Thyroid gland (tissue), 4 donors: ENCODE data around the gene TBX2. TPM values are rescaled to one million over a fixed set of nuclear protein-coding genes. Genes with fewer than 3 reads are reported as not detected.
"Not testable (repeated sequence)": the region's sequence is repeated elsewhere in the genome, so short reads cannot be mapped to it uniquely, and the experiment has no call there.

Experiments used
- DNase-seq, 2 donors: peaks; one replicate each; pipeline ENCODE4 v3.0.0-alpha.2; 2019
- H3K27ac ChIP-seq, 3 donors: fragments of 200-600 bp; sonication (generic); 1 replicate in 2 of 3; 2 replicates in 1 of 3; pipeline ENCODE4 v1.5.1; 2016 to 2019; ENCODE audit warnings: mild to moderate bottlenecking in 1 of 3, moderate library complexity in 1 of 3
- H3K27me3 ChIP-seq: fragments of 200-600 bp; sonication (generic); one replicate; pipeline ENCODE4 v1.5.1; 2019
- H3K36me3 ChIP-seq, 2 donors: fragments of 200-600 bp; sonication (generic); one replicate each; pipeline ENCODE4 v1.5.1; 2016 to 2019
- H3K4me1 ChIP-seq, 2 donors: fragments of 200-600 bp; sonication (generic); one replicate each; pipeline ENCODE4 v1.5.1; 2017 to 2019
- H3K4me3 ChIP-seq, 3 donors: fragments of 200-600 bp; sonication (generic); replicated peaks in 1 of 3; 1 replicate in 2 of 3; 2 replicates in 1 of 3; pipeline ENCODE4 v1.5.1; 2016; ENCODE audit warnings: mild to moderate bottlenecking in 1 of 3
- H3K9me3 ChIP-seq: fragments of 200-600 bp; sonication (generic); one replicate; pipeline ENCODE4 v1.5.1; 2017
- POLR2A ChIP-seq, 2 donors: fragments of 450-650 bp; IDR thresholded peaks; one replicate each; pipeline ENCODE4 v1.6.1; 2017; ENCODE audit warnings: antibody characterized with exemption in 2 of 2, mild to moderate bottlenecking in 2 of 2, moderate library complexity in 1 of 2
- WGBS, 2 donors: methylation state at CpG; one replicate each; pipeline ENCODE4 v1.1.5; 2017; 5-methylcytosine and 5-hydroxymethylcytosine counted together
- intact Hi-C: fragments of 100-400 bp; cut with DNase I; formaldehyde crosslinking; loops from one replicate; pipeline ENCODE4 v1.15.1; 2023
- total RNA-seq, 4 donors: library from RNA; depleted of rRNA; stranded (reverse); fragments of >200 nt; gene quantifications; one replicate each; pipeline ENCODE4 v1.2.3, GENCODE V29; 2016
- TF ChIP-seq, protein P1 (sequence below), 6 experiments: fragments of 200-600 bp in 3 of 6; fragments of 450-650 bp in 3 of 6; sonication (generic) in 3 of 6; IDR thresholded peaks; one replicate each; pipeline ENCODE4 v1.5.1; 2016 to 2019; ENCODE audit warnings: antibody characterized with exemption in 6 of 6, mild to moderate bottlenecking in 2 of 6, inconsistent platforms in 1 of 6, moderate library complexity in 1 of 6

The TBX2 gene
- total RNA-seq, 4 donors from 2014 or later, result 5.3 to 20.2 (median 11.0) TPM

DNA sequence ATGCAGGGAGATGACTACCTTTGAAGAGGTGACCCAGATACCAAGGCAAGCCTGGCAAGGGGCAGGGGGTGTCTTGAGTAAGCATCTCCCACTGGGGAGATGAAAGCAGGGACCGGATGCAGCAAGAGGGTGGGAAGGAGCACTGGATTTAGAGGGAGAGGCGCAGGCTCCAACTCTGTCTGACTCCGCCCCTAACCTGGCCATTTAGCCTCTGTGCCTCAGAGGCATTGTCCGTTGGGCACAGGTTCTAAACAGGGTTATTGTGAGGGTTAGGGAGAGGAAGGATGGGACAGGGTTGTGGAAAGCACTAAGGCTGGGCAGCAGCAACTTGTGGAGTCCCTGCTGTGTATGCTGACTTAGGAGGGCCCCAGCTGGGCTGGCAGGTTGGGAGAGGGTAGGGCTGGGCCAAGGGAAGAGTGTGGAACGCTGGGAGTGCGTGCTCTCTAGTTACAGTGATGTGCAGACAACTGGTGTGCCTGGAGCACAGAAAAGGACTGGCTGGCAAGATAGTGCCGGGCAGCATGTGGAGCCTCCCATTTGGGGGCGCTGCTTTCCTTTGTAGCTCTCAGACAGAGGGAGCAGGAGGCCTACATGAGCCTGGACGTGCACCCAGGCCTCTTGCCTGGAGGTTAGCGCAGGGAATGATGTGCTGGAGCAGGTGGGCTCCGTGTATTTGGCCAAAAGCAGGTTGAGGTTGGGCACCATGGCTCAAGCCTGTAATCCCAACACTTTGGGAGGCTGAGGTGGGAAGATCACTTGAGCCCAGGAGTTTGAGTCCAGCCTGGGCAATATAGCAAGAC, 26.2 kb downstream of the TBX2 start:
- no peaks in the 10 kb centered on the region for H3K27me3 ChIP-seq
- TF ChIP-seq POLR2A (IDR thresholded peaks at IDR 0.05), result no peak
- TF ChIP-seq, protein P1, sequence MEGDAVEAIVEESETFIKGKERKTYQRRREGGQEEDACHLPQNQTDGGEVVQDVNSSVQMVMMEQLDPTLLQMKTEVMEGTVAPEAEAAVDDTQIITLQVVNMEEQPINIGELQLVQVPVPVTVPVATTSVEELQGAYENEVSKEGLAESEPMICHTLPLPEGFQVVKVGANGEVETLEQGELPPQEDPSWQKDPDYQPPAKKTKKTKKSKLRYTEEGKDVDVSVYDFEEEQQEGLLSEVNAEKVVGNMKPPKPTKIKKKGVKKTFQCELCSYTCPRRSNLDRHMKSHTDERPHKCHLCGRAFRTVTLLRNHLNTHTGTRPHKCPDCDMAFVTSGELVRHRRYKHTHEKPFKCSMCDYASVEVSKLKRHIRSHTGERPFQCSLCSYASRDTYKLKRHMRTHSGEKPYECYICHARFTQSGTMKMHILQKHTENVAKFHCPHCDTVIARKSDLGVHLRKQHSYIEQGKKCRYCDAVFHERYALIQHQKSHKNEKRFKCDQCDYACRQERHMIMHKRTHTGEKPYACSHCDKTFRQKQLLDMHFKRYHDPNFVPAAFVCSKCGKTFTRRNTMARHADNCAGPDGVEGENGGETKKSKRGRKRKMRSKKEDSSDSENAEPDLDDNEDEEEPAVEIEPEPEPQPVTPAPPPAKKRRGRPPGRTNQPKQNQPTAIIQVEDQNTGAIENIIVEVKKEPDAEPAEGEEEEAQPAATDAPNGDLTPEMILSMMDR (IDR thresholded peaks at IDR 0.05), result no peak

DNA sequence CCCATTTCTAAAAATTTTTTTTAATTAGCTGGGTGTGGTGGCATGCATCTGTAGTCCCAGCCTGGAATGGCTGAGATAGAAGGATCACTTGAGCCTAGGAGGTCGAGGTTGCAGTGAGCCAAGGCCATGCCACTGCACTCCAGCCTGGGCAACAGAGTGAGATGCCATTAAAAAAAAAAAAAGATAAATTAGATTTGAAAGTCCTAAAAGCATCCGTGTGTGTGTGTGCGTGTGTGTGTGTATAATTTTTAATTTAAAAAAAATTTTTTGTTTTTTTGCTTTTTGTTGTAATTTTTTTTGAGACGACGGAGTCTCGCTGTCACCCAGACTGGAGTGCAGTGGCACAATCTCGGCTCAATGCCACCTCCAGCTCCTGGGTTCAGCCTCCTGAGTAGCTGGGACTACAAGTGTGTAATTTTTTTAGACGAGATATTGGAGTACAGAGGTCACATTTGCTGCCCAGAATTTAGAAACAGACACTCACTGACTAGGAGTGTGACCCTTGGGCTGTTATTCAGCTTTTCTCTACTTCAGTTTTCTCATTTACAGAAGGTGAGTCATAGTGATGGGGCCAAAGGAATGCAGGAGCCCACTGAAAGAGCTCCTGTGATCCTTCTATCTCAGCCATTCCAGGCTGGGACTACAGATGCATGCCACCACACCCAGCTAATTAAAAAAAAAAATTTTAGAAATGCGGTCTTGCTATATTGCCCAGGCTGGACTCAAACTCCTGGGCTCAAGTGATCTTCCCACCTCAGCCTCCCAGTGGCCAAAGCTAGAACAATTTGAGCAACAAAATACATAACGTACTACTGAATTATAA, 27.1 kb downstream of the TBX2 start:
- Histone ChIP-seq H3K27ac (no peak overlapping the region), H3K27me3 (no peaks in the 10 kb centered on the region), H3K36me3 (no peaks in the 10 kb centered on the region), H3K9me3 (no peaks in the 10 kb centered on the region), H3K4me3 (no peak overlapping the region), H3K4me1 (no peaks in the 10 kb centered on the region)
- no peak for TF ChIP-seq POLR2A (IDR thresholded peaks at IDR 0.05)
- TF ChIP-seq, protein P1 (IDR thresholded peaks at IDR 0.05), result no peak
- DNase-seq, result no peak
- 86 to 87% methylated on average over 10 of the region's 10 CpGs for WGBS, 2 donors
- intact Hi-C loops, result no loop called here

More for the DNA sequence above, 26.2 kb downstream of the TBX2 start:
- no peak overlapping the region for H3K27ac ChIP-seq
- 58 to 59% methylated on average over 11 of the region's 11 CpGs for WGBS, 2 donors
- no peaks in the 10 kb centered on the region for H3K36me3 ChIP-seq
- intact Hi-C loops, result no loop called here
- no peaks in the 10 kb centered on the region for H3K4me1 ChIP-seq
- H3K9me3 ChIP-seq, result no peaks in the 10 kb centered on the region
- no peak overlapping the region for H3K4me3 ChIP-seq
- DNase-seq, result no peak

DNA sequence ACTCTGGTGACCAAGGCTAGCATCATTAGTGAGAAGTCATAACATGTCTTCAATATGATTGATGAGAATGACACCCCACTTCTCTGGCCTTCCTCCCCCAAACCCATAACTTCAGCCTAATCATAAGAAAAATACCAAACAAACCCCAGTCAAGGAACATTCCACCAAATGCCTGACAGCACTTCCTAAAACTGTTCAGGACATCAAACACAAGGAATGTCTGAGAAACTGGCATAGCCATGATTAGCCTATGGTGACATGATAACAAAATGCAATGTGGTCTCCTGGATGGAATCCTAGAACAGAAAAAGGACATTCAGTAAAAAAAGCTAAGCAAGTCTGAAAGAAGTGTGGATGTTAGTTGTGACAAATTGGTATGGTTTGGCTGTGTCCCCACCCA, 27.9 kb downstream of the TBX2 start:
- no peak for TF ChIP-seq POLR2A (IDR thresholded peaks at IDR 0.05)
- TF ChIP-seq, protein P1 (IDR thresholded peaks at IDR 0.05), result no peak
- Histone ChIP-seq H3K27ac (no peak overlapping the region), H3K4me3 (no peak overlapping the region), H3K4me1 (no peaks in the 10 kb centered on the region), H3K36me3 (no peaks in the 10 kb centered on the region), H3K9me3 (no peaks in the 10 kb centered on the region), H3K27me3 (no peaks in the 10 kb centered on the region)
- intact Hi-C loops, result no loop called here
- DNase-seq, result no peak

DNA sequence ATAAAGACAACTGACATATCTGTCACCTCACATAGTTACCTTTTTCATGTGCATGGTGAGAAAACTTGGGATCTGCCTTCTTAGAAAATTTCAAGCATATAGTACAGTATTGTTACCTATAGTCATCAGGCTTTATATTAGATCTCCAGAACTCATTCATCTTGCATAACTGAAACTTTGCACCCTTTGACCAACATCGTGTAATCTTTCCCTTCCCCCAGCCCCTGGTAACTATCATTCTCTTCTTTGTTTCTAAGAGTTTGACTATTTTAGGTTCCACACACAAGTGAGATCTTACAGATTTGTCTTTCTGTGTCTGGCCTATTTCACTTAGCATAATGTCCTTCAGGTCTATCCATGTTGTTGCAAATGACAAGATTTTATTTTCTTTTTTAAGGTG, 29.6 kb downstream of the TBX2 start:
- Histone ChIP-seq H3K36me3 (no peaks in the 10 kb centered on the region), H3K27ac (no peak overlapping the region), H3K4me3 (no peak overlapping the region), H3K4me1 (no peaks in the 10 kb centered on the region), H3K9me3 (no peaks in the 10 kb centered on the region), H3K27me3 (no peaks in the 10 kb centered on the region)
- DNase-seq, result no peak
- 58 to 67% methylated on average over 1 of the region's 1 CpG for WGBS, 2 donors
- intact Hi-C loops, result no loop called here
- no peak for TF ChIP-seq POLR2A (IDR thresholded peaks at IDR 0.05)
- TF ChIP-seq, protein P1 (IDR thresholded peaks at IDR 0.05), result no peak

DNA sequence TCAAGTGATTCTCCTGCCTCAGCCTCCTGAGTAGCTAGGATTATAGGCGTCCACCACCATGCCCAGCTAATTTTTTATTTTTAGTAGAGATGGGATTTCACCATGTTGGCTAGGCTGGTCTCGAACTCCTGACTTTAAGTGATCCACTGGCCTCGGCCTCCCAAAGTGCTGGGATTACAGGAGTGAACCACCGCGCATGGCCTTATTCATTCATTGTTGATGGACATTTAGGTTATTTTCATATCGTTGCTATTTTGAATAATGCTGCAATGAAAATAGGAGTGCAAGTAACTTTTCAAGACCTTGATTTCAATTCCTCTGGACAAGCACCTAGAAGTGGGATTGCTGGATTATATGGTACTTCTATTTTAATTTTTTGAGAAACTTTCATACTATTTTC, 30.2 kb downstream of the TBX2 start:
- H3K27ac ChIP-seq, H3K4me1 ChIP-seq, H3K36me3 ChIP-seq, H3K9me3 ChIP-seq, H3K27me3 ChIP-seq, H3K4me3 ChIP-seq, intact Hi-C loops, DNase-seq: not testable (repeated sequence)
- WGBS, 2 donors, result 93 to 94% methylated on average over 6 of the region's 6 CpGs
